Stimulated activated CD4-positive, alpha-beta T cell treated with anti-CD3 and anti-CD28 coated beads, Interleukin-12 subunit alpha, Interleukin-12 subunit beta, amount 100 ng/mL, for 24 hours (primary cell): ENCODE measurements around the gene PSMB1.
"Not testable (repeated sequence)": the region's sequence is repeated elsewhere in the genome, so short reads cannot be mapped to it uniquely, and the experiment has no call there.

Experiments used
- DNase-seq, 2 experiments: peaks; one replicate each; pipeline ENCODE4 v3.0.0-alpha.2; 2020; ENCODE audit warnings: low read depth in 2 of 2

Gene PSMB1

GRCh38 chr6:170502733-170503413 is 50.2 kb downstream of the PSMB1 start:
- not testable (repeated sequence) for DNase-seq

- not testable (repeated sequence) for DNase-seq
Observed at GRCh38 chr6:170502268-170502667, 50.8 kb downstream of the PSMB1 start.

- DNase-seq: no peak
Observed at GRCh38 chr6:170500955-170501590, 52.0 kb downstream of the PSMB1 start.

GRCh38 chr6:170497841-170498301 is 55.2 kb downstream of the PSMB1 start:
- no peak for DNase-seq

GRCh38 chr6:170493354-170493753 is 59.8 kb downstream of the PSMB1 start:
- no peak for DNase-seq

GRCh38 chr6:170490259-170490658 is 62.8 kb downstream of the PSMB1 start:
- DNase-seq: no peak

GRCh38 chr6:170489836-170490235 is 63.3 kb downstream of the PSMB1 start:
- DNase-seq: no peak

DNA sequence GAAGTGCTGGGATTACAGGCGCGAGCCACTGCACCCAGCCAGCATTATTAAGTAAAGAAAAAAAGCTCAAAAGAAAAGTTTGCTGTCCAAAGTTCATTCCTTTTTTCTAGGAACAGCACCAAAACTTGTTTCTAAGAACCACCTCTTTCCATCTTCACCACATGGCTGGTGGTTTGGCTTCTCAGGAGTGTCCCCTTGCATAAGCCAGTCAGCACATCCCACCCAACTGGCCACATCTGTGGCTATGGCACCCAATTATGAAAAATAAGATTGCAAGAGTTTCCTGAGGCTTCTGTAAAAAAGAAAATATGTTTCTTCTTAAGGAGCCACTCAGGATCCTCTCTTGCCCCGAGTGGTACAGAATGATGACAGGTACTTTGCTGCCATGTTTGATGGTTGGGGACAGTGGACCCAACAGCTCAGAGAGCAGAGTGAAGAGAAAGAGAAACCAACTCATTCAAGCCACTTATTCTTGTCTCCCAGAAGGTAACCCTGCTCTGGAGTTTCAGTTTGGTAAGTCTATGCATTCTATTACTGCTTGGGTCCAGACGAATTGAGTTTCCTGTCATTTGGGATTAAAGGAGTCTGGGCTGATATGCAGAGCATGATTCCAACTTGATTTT is 65.3 kb downstream of the PSMB1 start:
- DNase-seq: no peak

- DNase-seq: no peak
Observed at GRCh38 chr6:170485159-170485558, 67.9 kb downstream of the PSMB1 start.
